ENCODE data around the gene UNC119B. TPM values are rescaled to one million over a fixed set of nuclear protein-coding genes. Genes with fewer than 3 reads are reported as not detected.

Gene UNC119B
- total and polyA plus RNA-seq, 4 donors = 8.6 to 43.2 (median 25.7) TPM

DNA sequence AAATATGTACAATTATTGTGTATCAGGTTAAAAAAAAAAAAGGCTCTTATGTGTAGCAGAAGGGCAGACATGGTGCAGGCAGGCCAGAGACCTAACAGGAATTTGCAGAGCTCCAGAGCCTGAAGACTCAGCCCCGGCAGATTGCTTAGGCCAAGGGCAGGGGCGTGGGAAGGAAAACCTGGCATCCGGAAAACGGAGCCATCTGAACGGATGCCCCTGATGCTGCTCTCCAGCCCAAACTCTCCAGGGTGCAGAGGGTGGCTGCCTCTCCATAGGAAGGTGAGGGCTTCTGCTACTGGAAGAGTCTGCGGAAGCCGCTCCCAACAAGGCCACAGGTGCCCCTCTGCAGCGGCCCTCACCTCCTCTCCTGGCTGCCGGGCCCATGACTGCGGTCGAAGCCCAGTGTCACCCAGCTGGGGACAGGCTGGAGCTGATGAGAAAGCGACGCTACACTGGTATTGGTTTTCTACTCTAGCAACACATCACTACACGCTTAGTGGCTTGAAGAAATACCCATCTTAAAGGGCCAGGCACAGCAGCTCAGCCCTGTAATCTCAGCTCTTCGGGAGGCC, 34.8 kb downstream of the UNC119B start:
- ATAC-seq (ENCODE audit: insufficient read depth, low FRiP score) (no peak), DNase-seq (no peak)
- Histone ChIP-seq H3K27ac (ENCODE audit: low read depth in 1 of 2, low read length in 1 of 2) (no peak overlapping the region), H3K4me1 (ENCODE audit: control insufficient read depth in 5 of 5, insufficient read depth in 5 of 5, low read length in 5 of 5) (no peaks in the 10 kb centered on the region), H3K27me3 (ENCODE audit: control insufficient read depth in 3 of 3, insufficient read depth in 3 of 3, low read length in 2 of 3) (no peaks in the 10 kb centered on the region), H3K9me3 (ENCODE audit: control insufficient read depth in 4 of 4, insufficient read depth in 3 of 4, low read length in 3 of 4) (no peaks in the 10 kb centered on the region), H3K9ac (ENCODE audit: insufficient read depth in 1 of 2, low read length in 2 of 2) (no peak overlapping the region), H3K4me3 (no peak overlapping the region), H3K36me3 (ENCODE audit: control insufficient read depth in 4 of 4, insufficient read depth in 4 of 4, low read length in 4 of 4) (no peaks in the 10 kb centered on the region)
- TF ChIP-seq, protein P1, sequence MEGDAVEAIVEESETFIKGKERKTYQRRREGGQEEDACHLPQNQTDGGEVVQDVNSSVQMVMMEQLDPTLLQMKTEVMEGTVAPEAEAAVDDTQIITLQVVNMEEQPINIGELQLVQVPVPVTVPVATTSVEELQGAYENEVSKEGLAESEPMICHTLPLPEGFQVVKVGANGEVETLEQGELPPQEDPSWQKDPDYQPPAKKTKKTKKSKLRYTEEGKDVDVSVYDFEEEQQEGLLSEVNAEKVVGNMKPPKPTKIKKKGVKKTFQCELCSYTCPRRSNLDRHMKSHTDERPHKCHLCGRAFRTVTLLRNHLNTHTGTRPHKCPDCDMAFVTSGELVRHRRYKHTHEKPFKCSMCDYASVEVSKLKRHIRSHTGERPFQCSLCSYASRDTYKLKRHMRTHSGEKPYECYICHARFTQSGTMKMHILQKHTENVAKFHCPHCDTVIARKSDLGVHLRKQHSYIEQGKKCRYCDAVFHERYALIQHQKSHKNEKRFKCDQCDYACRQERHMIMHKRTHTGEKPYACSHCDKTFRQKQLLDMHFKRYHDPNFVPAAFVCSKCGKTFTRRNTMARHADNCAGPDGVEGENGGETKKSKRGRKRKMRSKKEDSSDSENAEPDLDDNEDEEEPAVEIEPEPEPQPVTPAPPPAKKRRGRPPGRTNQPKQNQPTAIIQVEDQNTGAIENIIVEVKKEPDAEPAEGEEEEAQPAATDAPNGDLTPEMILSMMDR (IDR thresholded peaks at IDR 0.05; ENCODE audit: control extremely low read depth, extremely low read depth) = no peak
- 92 to 94% methylated on average over 15 of the region's 15 CpGs for WGBS, 2 donors

DNA sequence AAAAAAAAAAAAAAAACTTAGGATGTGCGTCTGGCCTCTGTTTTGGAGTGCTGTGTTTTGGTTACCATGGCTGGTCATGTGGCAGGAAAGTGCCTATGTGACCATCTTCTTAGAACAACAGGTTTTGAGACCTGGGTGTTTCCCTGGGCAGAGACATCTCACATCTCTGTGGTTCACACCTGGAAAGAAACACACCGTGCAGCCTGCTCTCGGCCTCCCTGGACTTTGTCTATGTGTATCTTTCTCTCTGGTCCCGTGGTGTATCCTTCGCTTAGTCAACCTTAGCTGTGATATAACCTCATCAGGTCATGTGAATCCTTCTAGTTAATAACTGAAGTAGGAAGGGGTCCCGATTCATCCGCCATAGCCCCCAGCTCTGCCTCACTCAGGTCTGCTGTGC, 38.0 kb downstream of the UNC119B start:
- Histone ChIP-seq H3K27ac (ENCODE audit: low read depth in 1 of 2, low read length in 1 of 2) (no peak overlapping the region), H3K9me3 (ENCODE audit: control insufficient read depth in 4 of 4, insufficient read depth in 3 of 4, low read length in 3 of 4) (no peaks in the 10 kb centered on the region), H3K27me3 (ENCODE audit: control insufficient read depth in 3 of 3, insufficient read depth in 3 of 3, low read length in 2 of 3) (no peaks in the 10 kb centered on the region), H3K4me1 (ENCODE audit: control insufficient read depth in 5 of 5, insufficient read depth in 5 of 5, low read length in 5 of 5) (no peaks in the 10 kb centered on the region), H3K36me3 (ENCODE audit: control insufficient read depth in 4 of 4, insufficient read depth in 4 of 4, low read length in 4 of 4) (no peaks in the 10 kb centered on the region), H3K4me3 (no peak overlapping the region), H3K9ac (ENCODE audit: insufficient read depth in 1 of 2, low read length in 2 of 2) (no peak overlapping the region)
- DNase-seq (no peak), ATAC-seq (ENCODE audit: insufficient read depth, low FRiP score) (no peak)
- TF ChIP-seq, protein P1 (IDR thresholded peaks at IDR 0.05; ENCODE audit: control extremely low read depth, extremely low read depth) = no peak
- 90 to 92% methylated on average over 7 of the region's 7 CpGs for WGBS, 2 donors

DNA sequence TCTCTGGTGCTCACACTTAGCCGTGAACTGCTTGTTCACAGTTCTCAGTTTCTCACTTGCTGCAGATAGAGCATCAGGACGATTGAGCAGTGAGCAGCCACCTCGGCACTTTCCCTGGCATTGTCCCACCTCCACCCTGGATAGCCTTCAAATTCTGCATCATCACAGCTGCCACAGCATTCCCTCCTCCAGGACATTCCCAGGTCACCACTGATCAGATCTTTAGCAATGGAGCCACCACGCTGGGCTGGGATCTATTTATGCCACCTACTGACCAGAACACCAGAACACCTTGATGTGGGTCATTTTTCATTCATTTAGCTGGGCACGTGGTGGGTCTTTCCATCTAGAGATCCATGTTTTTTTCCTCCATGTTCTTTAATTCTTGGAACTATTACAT, 39.0 kb downstream of the UNC119B start:
- WGBS, 2 donors = 79 to 89% methylated on average over 5 of the region's 5 CpGs
- H3K27me3 ChIP-seq (ENCODE audit: control insufficient read depth in 3 of 3, insufficient read depth in 3 of 3, low read length in 2 of 3) = no peaks in the 10 kb centered on the region
- no peak for DNase-seq

More for the DNA sequence above, 39.0 kb downstream of the UNC119B start:
- no peak overlapping the region for H3K4me3 ChIP-seq
- H3K4me1 ChIP-seq (ENCODE audit: control insufficient read depth in 5 of 5, insufficient read depth in 5 of 5, low read length in 5 of 5) = no peaks in the 10 kb centered on the region
- H3K36me3 ChIP-seq (ENCODE audit: control insufficient read depth in 4 of 4, insufficient read depth in 4 of 4, low read length in 4 of 4) = no peaks in the 10 kb centered on the region
- no peaks in the 10 kb centered on the region for H3K9me3 ChIP-seq (ENCODE audit: control insufficient read depth in 4 of 4, insufficient read depth in 3 of 4, low read length in 3 of 4)
- no peak overlapping the region for H3K9ac ChIP-seq (ENCODE audit: insufficient read depth in 1 of 2, low read length in 2 of 2)
- TF ChIP-seq, protein P1 (IDR thresholded peaks at IDR 0.05; ENCODE audit: control extremely low read depth, extremely low read depth) = no peak
- H3K27ac ChIP-seq (ENCODE audit: low read depth in 1 of 2, low read length in 1 of 2) = no peak overlapping the region
- ATAC-seq (ENCODE audit: insufficient read depth, low FRiP score) = no peak
